ENCODE data around the gene LDLRAD3. TPM values are rescaled to one million over a fixed set of nuclear protein-coding genes. Genes with fewer than 3 reads are reported as not detected.
A peak's percentile ranks its signal among the peaks of the same experiment; 100 is the strongest.

Gene LDLRAD3
- total RNA-seq, 1 experiment from 2014 or later: 12.1 TPM

GRCh38 chr11:36057379-36058042 lies 113.6 kb downstream of the LDLRAD3 start:
- Mint-ChIP-seq H3K27me3 (ENCODE audit: low read depth) (no peaks in the 10 kb centered on the region), H3K27ac (peak overlapping the region in 1 of 3 experiments; percentile 24; a peak in 2 of 7 replicates), H3K4me1 (peaks cover 17 to 24% of the 10 kb centered on the region in 2 experiments), H3K4me3 (no peak overlapping the region), H3K9me3 (peaks cover 10 to 12% of the 10 kb centered on the region in 2 experiments), H3K36me3 (ENCODE audit: insufficient read depth in 1 of 3, low read depth in 3 of 3) (peaks cover 10 to 18% (median 16%) of the 10 kb centered on the region in 3 experiments)
- H3K79me1 ChIP-seq (ENCODE audit: insufficient read depth, low read depth, low read length, poor library complexity, severe bottlenecking): no peaks in the 10 kb centered on the region
- H4K20me1 ChIP-seq (ENCODE audit: control insufficient read depth, insufficient read depth, insufficient read length): no peaks in the 10 kb centered on the region
- H3K9me3 ChIP-seq (ENCODE audit: control insufficient read depth, low read depth, low read length): no peaks in the 10 kb centered on the region
- H2BK120ac ChIP-seq (ENCODE audit: low read depth, low read length, poor library complexity, severe bottlenecking): no peak overlapping the region
- no peak for DNase-seq
- no peak overlapping the region for H3K4me2 ChIP-seq (ENCODE audit: insufficient read depth, insufficient read length, low read length)
- H3K27ac ChIP-seq (ENCODE audit: insufficient read length, low read depth, low read length): no peak overlapping the region
- no CpG with 5 or more reads among the region's 9 CpGs for WGBS (ENCODE audit: extremely low coverage, insufficient read length, low lambda C conversion rate)
- H3K27me3 ChIP-seq (ENCODE audit: insufficient read depth, low read length): no peaks in the 10 kb centered on the region
- H3K14ac ChIP-seq (ENCODE audit: insufficient read depth, low read length): no peak overlapping the region
- no peak overlapping the region for H4K91ac ChIP-seq (ENCODE audit: insufficient read length, low read depth, low read length)
- H2AK5ac ChIP-seq (ENCODE audit: insufficient read length, low read length): no peak overlapping the region
- no peak overlapping the region for H2BK12ac ChIP-seq (ENCODE audit: insufficient read length, low read depth, low read length)
- no peak for TF ChIP-seq CTCF (conservative IDR thresholded peaks at IDR 0.05)
- no peaks in the 10 kb centered on the region for H3K23me2 ChIP-seq (ENCODE audit: insufficient read length, low read depth, low read length, poor library complexity, severe bottlenecking)
- H3K79me2 ChIP-seq (ENCODE audit: insufficient read depth, low read length): no peaks in the 10 kb centered on the region
- H2AFZ ChIP-seq (ENCODE audit: low read length): no peak overlapping the region
- no peak overlapping the region for H3T11ph ChIP-seq (ENCODE audit: low read length)
- no peak overlapping the region for H4K5ac ChIP-seq (ENCODE audit: insufficient read length, low read depth, low read length)
- no peak overlapping the region for H3K9ac ChIP-seq (ENCODE audit: extremely low read depth, insufficient read length, low read length)
- no peak overlapping the region for H2BK15ac ChIP-seq (ENCODE audit: low read depth, low read length)
- H3K23ac ChIP-seq (ENCODE audit: insufficient read length, low read depth, low read length): no peak overlapping the region
- H3K18ac ChIP-seq (ENCODE audit: insufficient read length, low read depth, low read length): no peak overlapping the region
- no peaks in the 10 kb centered on the region for H3K4me1 ChIP-seq (ENCODE audit: insufficient read depth, low read length)
- H3K56ac ChIP-seq (ENCODE audit: insufficient read length, low read depth, low read length): no peak overlapping the region
- no peak overlapping the region for H2BK5ac ChIP-seq (ENCODE audit: insufficient read length, low read length)
- no peak overlapping the region for H2BK20ac ChIP-seq (ENCODE audit: low read depth, low read length, poor library complexity, severe bottlenecking)
- no peak overlapping the region for H3K4ac ChIP-seq (ENCODE audit: low read depth, low read length)
- no peak overlapping the region for H4K8ac ChIP-seq (replicated peaks; ENCODE audit: insufficient read length, low read depth, low read length)
